ENCODE measurements around the gene CRYBG3. TPM values are rescaled to one million over a fixed set of nuclear protein-coding genes. Genes with fewer than 3 reads are reported as not detected.

Gene CRYBG3
- total and polyA plus RNA-seq, 2 experiments from 2014 or later: 4.3 to 16.9 TPM

DNA sequence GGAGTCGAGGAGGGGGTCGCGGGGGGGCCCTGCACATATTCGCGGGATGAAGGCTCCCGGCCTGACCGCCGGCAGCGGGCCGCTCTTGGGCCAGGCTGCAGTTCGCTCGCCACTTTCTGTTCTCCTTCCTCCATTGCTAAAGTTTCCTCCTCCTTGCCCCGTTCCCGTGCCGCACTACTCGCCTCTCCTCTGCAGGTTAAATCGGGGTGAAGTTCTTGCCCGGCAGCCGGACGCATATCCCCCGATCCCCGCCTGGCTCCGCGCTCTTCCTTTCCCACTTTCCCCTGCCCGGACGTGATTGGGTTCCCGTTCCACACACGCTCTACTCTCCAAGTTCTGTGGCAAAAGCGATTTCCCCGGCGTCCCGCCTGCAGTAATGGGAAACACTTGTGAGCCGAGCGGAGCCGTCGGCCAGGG lies 556 bp downstream of the CRYBG3 start:
- no peaks in the 10 kb centered on the region for H3K9me3 ChIP-seq (ENCODE audit: low read depth)
- peak overlapping the region; percentile 92 for H3K4me3 ChIP-seq
- TF ChIP-seq EZH2 (IDR thresholded peaks at IDR 0.05; ENCODE audit: insufficient read depth, poor library complexity, severe bottlenecking) (no peak), EZH2phosphoT487 (IDR thresholded peaks at IDR 0.05; ENCODE audit: insufficient read depth, low read depth) (no peak)
- in situ Hi-C loops (cut with MboI): no loop called here
- H3K4me1 ChIP-seq (ENCODE audit: insufficient read depth): peaks cover 11% of the 10 kb centered on the region
- peaks cover 50% of the 10 kb centered on the region for H3K79me2 ChIP-seq (ENCODE audit: insufficient read depth)
- no peaks in the 10 kb centered on the region for H3K9me2 ChIP-seq (ENCODE audit: insufficient read depth)
- peaks cover 12% of the 10 kb centered on the region; the same call in 1 of the 2 replicates for H4K20me1 ChIP-seq (ENCODE audit: insufficient read depth)
- no peaks in the 10 kb centered on the region for H3K27me3 ChIP-seq (replicated peaks; ENCODE audit: insufficient read depth)
- WGBS, 2 experiments (ENCODE audit: low coverage in 1 of 2, low lambda C conversion rate in 2 of 2, missing lambda C conversion rate in 2 of 2): 1% methylated on average over 19 to 36 of the region's 36 CpGs
- peaks cover 13% of the 10 kb centered on the region for H3F3A ChIP-seq (ENCODE audit: insufficient read depth)
- no peaks in the 10 kb centered on the region for H3K36me3 ChIP-seq (ENCODE audit: low read depth)
- peak overlapping the region; percentile 93 for H3K27ac ChIP-seq
- DNase-seq: peak; percentile 82
- H2AFZ ChIP-seq: peak overlapping the region; percentile 100
- peak overlapping the region; percentile 94 for H3K9ac ChIP-seq
- H3K4me2 ChIP-seq (ENCODE audit: unreplicated experiment): peak overlapping the region; percentile 96

GRCh38 chr3:97823046-97824004 lies 1.5 kb downstream of the CRYBG3 start:
- H3K27ac ChIP-seq: peak overlapping the region; percentile 93
- H3K9ac ChIP-seq: peak overlapping the region; percentile 94
- peaks cover 13% of the 10 kb centered on the region for H3F3A ChIP-seq (ENCODE audit: insufficient read depth)
- H3K4me1 ChIP-seq (ENCODE audit: insufficient read depth): peaks cover 11% of the 10 kb centered on the region
- peak; percentile 58 for DNase-seq
- H3K36me3 ChIP-seq (ENCODE audit: low read depth): no peaks in the 10 kb centered on the region
- H3K4me2 ChIP-seq (ENCODE audit: unreplicated experiment): peak overlapping the region; percentile 96
- in situ Hi-C loops (cut with MboI): no loop called here
- H3K79me2 ChIP-seq (ENCODE audit: insufficient read depth): peaks cover 59% of the 10 kb centered on the region
- peak overlapping the region; percentile 92 for H3K4me3 ChIP-seq
- no peaks in the 10 kb centered on the region for H3K27me3 ChIP-seq (replicated peaks; ENCODE audit: insufficient read depth)
- peak overlapping the region; percentile 100 for H2AFZ ChIP-seq
- peaks cover 12% of the 10 kb centered on the region; the same call in 1 of the 2 replicates for H4K20me1 ChIP-seq (ENCODE audit: insufficient read depth)
- H3K9me2 ChIP-seq (ENCODE audit: insufficient read depth): no peaks in the 10 kb centered on the region
- H3K9me3 ChIP-seq (ENCODE audit: low read depth): no peaks in the 10 kb centered on the region
- TF ChIP-seq EZH2phosphoT487 (IDR thresholded peaks at IDR 0.05; ENCODE audit: insufficient read depth, low read depth) (no peak), EZH2 (IDR thresholded peaks at IDR 0.05; ENCODE audit: insufficient read depth, poor library complexity, severe bottlenecking) (no peak)
- 2 to 4% methylated on average over 17 of the region's 17 CpGs for WGBS, 2 experiments (ENCODE audit: low coverage in 1 of 2, low lambda C conversion rate in 2 of 2, missing lambda C conversion rate in 2 of 2)

DNA sequence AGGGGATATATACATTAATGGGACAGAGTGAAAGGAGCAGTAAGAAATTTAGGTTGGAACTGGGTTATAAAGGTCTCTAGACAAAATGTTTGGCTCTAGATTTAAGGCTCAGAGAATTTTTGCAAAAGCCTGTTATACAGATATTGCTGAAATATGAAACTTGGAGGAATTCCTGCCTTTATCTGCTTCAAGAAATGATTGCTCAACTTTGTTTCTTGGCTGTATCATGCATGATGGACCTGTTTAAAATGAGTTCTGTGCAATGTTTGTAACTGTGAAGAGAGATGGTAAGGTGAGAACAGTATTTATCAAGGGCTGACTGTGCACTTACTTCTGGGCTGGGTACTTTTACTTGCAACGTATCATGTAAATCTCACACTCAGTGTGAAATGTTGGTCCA lies 3.3 kb downstream of the CRYBG3 start:
- DNase-seq: no peak
- Histone ChIP-seq H3F3A (ENCODE audit: insufficient read depth) (peaks cover 13% of the 10 kb centered on the region), H3K27me3 (replicated peaks; ENCODE audit: insufficient read depth) (no peaks in the 10 kb centered on the region), H3K79me2 (ENCODE audit: insufficient read depth) (peaks cover 75% of the 10 kb centered on the region), H3K36me3 (ENCODE audit: low read depth) (no peaks in the 10 kb centered on the region), H3K4me1 (ENCODE audit: insufficient read depth) (peaks cover 11% of the 10 kb centered on the region), H3K9me2 (ENCODE audit: insufficient read depth) (no peaks in the 10 kb centered on the region), H3K4me3 (no peak overlapping the region), H3K27ac (no peak overlapping the region), H3K4me2 (ENCODE audit: unreplicated experiment) (no peak overlapping the region), H3K9me3 (ENCODE audit: low read depth) (no peaks in the 10 kb centered on the region), H2AFZ (no peak overlapping the region), H3K9ac (no peak overlapping the region), H4K20me1 (ENCODE audit: insufficient read depth) (peaks cover 12% of the 10 kb centered on the region; the same call in 1 of the 2 replicates)
- TF ChIP-seq EZH2 (IDR thresholded peaks at IDR 0.05; ENCODE audit: insufficient read depth, poor library complexity, severe bottlenecking) (no peak), EZH2phosphoT487 (IDR thresholded peaks at IDR 0.05; ENCODE audit: insufficient read depth, low read depth) (no peak)
- in situ Hi-C loops (cut with MboI): no loop called here
- 97 to 100% methylated on average over 1 of the region's 1 CpG for WGBS, 2 experiments (ENCODE audit: low coverage in 1 of 2, low lambda C conversion rate in 2 of 2, missing lambda C conversion rate in 2 of 2)

- no peaks in the 10 kb centered on the region for H3K27me3 ChIP-seq (replicated peaks; ENCODE audit: insufficient read depth)
- H3K36me3 ChIP-seq (ENCODE audit: low read depth): no peaks in the 10 kb centered on the region
- peak; percentile 13 for DNase-seq
- H2AFZ ChIP-seq: no peak overlapping the region
- no peak overlapping the region for H3K27ac ChIP-seq
- peaks cover 12% of the 10 kb centered on the region; the same call in 1 of the 2 replicates for H4K20me1 ChIP-seq (ENCODE audit: insufficient read depth)
- peaks cover 11% of the 10 kb centered on the region for H3K4me1 ChIP-seq (ENCODE audit: insufficient read depth)
- H3K9me2 ChIP-seq (ENCODE audit: insufficient read depth): no peaks in the 10 kb centered on the region
- H3F3A ChIP-seq (ENCODE audit: insufficient read depth): no peaks in the 10 kb centered on the region
- 94 to 100% methylated on average over 2 of the region's 2 CpGs for WGBS, 2 experiments (ENCODE audit: low coverage in 1 of 2, low lambda C conversion rate in 2 of 2, missing lambda C conversion rate in 2 of 2)
- no peaks in the 10 kb centered on the region for H3K9me3 ChIP-seq (ENCODE audit: low read depth)
- peaks cover 92% of the 10 kb centered on the region for H3K79me2 ChIP-seq (ENCODE audit: insufficient read depth)
- in situ Hi-C loops (cut with MboI): no loop called here
- H3K4me2 ChIP-seq (ENCODE audit: unreplicated experiment): no peak overlapping the region
- no peak overlapping the region for H3K9ac ChIP-seq
- H3K4me3 ChIP-seq: no peak overlapping the region
- no peak for TF ChIP-seq EZH2phosphoT487 (IDR thresholded peaks at IDR 0.05; ENCODE audit: insufficient read depth, low read depth)
Measured at GRCh38 chr3:97827741-97828471, 6.1 kb downstream of the CRYBG3 start.
